NCI-H2196 (cell line): ENCODE measurements around the gene FUT7.

Experiments used
- DNase-seq: peaks from one replicate; lab custom pipeline; 2025; ENCODE audit not compliant: unreplicated experiment; lab: John Stamatoyannopoulos, UW

The FUT7 gene

GRCh38 chr9:136985027-136985602 is 46.8 kb downstream of the FUT7 start:
- DNase-seq = no peak

GRCh38 chr9:136984464-136985026 is 47.3 kb downstream of the FUT7 start:
- no peak for DNase-seq

- no peak for DNase-seq
Measured at GRCh38 chr9:136983656-136984314, 48.1 kb downstream of the FUT7 start.

- no peak for DNase-seq
Measured at GRCh38 chr9:136983167-136983566, 48.7 kb downstream of the FUT7 start.

GRCh38 chr9:136982232-136983051 is 49.4 kb downstream of the FUT7 start, which contains the start of gene LCNL1:
TSS of gene LCNL1 (plus strand) at chr9:136982993. CDS start at chr9:136983587, 594 bp downstream.
- no peak for DNase-seq

GRCh38 chr9:136981588-136982231 is 50.2 kb downstream of the FUT7 start:
- no peak for DNase-seq

- no peak for DNase-seq
Measured at GRCh38 chr9:136980669-136981478, 51.0 kb downstream of the FUT7 start.
